ENCODE measurements around the gene GABRB2. TPM values are rescaled to one million over a fixed set of nuclear protein-coding genes. Genes with fewer than 3 reads are reported as not detected.

Gene GABRB2
- total RNA-seq, 1 experiment from 2014 or later, result not detected

DNA sequence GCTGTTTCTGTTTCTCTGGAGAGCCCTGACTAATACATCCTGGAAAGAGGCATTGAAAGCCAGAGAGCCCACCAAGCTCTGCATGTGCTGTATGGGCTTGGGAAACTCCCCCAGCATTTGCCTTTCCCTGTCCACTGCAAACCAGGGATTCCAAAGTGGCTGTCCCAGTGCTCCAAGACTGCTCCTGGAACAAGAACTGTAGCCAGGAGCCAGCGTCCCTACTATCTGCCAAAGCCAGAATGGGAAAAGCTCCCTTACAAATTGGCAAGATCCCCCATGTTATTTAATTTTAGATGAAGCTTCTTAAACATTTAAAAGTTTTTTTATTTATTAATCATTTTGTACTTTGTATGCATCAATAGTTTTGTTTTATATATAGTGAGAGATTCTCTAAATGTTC, 263.2 kb downstream of the GABRB2 start:
- H3K79me2 ChIP-seq (ENCODE audit: insufficient read depth, low read length), result no peaks in the 10 kb centered on the region
- ChIA-PET POLR2A (no interaction called here), RAD21 (ENCODE audit: low non-redundant PET in 1 of 2, low total read pairs in 2 of 2, uncharacterized antibody in 2 of 2, unreplicated experiment in 2 of 2) (no interaction called here), CTCF (no interaction called here)
- peaks cover 0 to 4% of the 10 kb centered on the region in 2 experiments; a peak in 3 of 4 replicates for H3K9me3 ChIP-seq (ENCODE audit: control insufficient read depth in 1 of 2, insufficient read depth in 1 of 2, low read depth in 1 of 2, low read length in 2 of 2)
- no peak for DNase-seq (ENCODE audit: low read depth, low spot score)
- no peaks in the 10 kb centered on the region for H3K27me3 ChIP-seq (ENCODE audit: insufficient read depth, low read length)
- TF ChIP-seq ZFX (IDR thresholded peaks at IDR 0.05) (no peak), SP1 (IDR thresholded peaks at IDR 0.05; ENCODE audit: low read depth) (no peak), EZH2phosphoT487 (IDR thresholded peaks at IDR 0.05; ENCODE audit: borderline replicate concordance) (no peak), CBX3 (IDR thresholded peaks at IDR 0.05; ENCODE audit: low read depth) (no peak), POLR2A (IDR thresholded peaks at IDR 0.05; ENCODE audit: borderline replicate concordance, extremely low read depth, insufficient read depth, insufficient read length) (no peak)
- TF ChIP-seq, protein P1, sequence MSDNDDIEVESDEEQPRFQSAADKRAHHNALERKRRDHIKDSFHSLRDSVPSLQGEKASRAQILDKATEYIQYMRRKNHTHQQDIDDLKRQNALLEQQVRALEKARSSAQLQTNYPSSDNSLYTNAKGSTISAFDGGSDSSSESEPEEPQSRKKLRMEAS (IDR thresholded peaks at IDR 0.05), result no peak
- TF ChIP-seq, protein P2, sequence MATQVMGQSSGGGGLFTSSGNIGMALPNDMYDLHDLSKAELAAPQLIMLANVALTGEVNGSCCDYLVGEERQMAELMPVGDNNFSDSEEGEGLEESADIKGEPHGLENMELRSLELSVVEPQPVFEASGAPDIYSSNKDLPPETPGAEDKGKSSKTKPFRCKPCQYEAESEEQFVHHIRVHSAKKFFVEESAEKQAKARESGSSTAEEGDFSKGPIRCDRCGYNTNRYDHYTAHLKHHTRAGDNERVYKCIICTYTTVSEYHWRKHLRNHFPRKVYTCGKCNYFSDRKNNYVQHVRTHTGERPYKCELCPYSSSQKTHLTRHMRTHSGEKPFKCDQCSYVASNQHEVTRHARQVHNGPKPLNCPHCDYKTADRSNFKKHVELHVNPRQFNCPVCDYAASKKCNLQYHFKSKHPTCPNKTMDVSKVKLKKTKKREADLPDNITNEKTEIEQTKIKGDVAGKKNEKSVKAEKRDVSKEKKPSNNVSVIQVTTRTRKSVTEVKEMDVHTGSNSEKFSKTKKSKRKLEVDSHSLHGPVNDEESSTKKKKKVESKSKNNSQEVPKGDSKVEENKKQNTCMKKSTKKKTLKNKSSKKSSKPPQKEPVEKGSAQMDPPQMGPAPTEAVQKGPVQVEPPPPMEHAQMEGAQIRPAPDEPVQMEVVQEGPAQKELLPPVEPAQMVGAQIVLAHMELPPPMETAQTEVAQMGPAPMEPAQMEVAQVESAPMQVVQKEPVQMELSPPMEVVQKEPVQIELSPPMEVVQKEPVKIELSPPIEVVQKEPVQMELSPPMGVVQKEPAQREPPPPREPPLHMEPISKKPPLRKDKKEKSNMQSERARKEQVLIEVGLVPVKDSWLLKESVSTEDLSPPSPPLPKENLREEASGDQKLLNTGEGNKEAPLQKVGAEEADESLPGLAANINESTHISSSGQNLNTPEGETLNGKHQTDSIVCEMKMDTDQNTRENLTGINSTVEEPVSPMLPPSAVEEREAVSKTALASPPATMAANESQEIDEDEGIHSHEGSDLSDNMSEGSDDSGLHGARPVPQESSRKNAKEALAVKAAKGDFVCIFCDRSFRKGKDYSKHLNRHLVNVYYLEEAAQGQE (IDR thresholded peaks at IDR 0.05; ENCODE audit: low read depth), result no peak
- TF ChIP-seq, protein P3, sequence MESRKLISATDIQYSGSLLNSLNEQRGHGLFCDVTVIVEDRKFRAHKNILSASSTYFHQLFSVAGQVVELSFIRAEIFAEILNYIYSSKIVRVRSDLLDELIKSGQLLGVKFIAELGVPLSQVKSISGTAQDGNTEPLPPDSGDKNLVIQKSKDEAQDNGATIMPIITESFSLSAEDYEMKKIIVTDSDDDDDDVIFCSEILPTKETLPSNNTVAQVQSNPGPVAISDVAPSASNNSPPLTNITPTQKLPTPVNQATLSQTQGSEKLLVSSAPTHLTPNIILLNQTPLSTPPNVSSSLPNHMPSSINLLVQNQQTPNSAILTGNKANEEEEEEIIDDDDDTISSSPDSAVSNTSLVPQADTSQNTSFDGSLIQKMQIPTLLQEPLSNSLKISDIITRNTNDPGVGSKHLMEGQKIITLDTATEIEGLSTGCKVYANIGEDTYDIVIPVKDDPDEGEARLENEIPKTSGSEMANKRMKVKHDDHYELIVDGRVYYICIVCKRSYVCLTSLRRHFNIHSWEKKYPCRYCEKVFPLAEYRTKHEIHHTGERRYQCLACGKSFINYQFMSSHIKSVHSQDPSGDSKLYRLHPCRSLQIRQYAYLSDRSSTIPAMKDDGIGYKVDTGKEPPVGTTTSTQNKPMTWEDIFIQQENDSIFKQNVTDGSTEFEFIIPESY (IDR thresholded peaks at IDR 0.05; ENCODE audit: extremely low read depth, insufficient replicate concordance, low read length), result no peak
- ATAC-seq, result no peak
- no peaks in the 10 kb centered on the region for H4K20me1 ChIP-seq (ENCODE audit: insufficient read depth)
- H3K36me3 ChIP-seq (ENCODE audit: control insufficient read depth in 1 of 2, insufficient read depth in 2 of 2, low read length in 2 of 2), result no peaks in the 10 kb centered on the region
- BruUV-seq (replicated peaks), result no TSS peak
- H3K4me2 ChIP-seq (ENCODE audit: low read length), result no peak overlapping the region
- H2AFZ ChIP-seq (ENCODE audit: low read depth, low read length, poor library complexity, severe bottlenecking), result no peak overlapping the region
- no peaks in the 10 kb centered on the region for H3K4me1 ChIP-seq (ENCODE audit: control insufficient read depth in 1 of 2, insufficient read depth in 2 of 2, low read length in 2 of 2)
- H3K27ac ChIP-seq (ENCODE audit: low read depth, low read length), result no peak overlapping the region
- no peak overlapping the region for H3K4me3 ChIP-seq (replicated peaks in 1 of 2; ENCODE audit: low read depth in 1 of 2, low read length in 2 of 2)
- intact Hi-C loops (cut with micrococcal nuclease), result no loop called here
- no peak overlapping the region for H3K9ac ChIP-seq (ENCODE audit: low read length)
- H3K9me2 ChIP-seq (ENCODE audit: insufficient read depth), result no peaks in the 10 kb centered on the region
